DMS 273 (cell line): ENCODE measurements around the gene SORBS2.

Experiments used
- DNase-seq: peaks from one replicate; lab custom pipeline; 2025; ENCODE audit not compliant: unreplicated experiment; lab: John Stamatoyannopoulos, UW

The SORBS2 gene

GRCh38 chr4:185597532-185598188 is 214.3 kb downstream of the SORBS2 start:
- DNase-seq: peak; percentile 71

- peak; percentile 1 for DNase-seq
Observed at GRCh38 chr4:185592845-185593488, 219.0 kb downstream of the SORBS2 start.

GRCh38 chr4:185592438-185592837 is 219.6 kb downstream of the SORBS2 start:
- DNase-seq: no peak

GRCh38 chr4:185591679-185592141 is 220.3 kb downstream of the SORBS2 start:
- no peak for DNase-seq

- DNase-seq: no peak
Observed at GRCh38 chr4:185590982-185591381, 221.0 kb downstream of the SORBS2 start.

- no peak for DNase-seq
Observed at GRCh38 chr4:185589067-185589836, 222.7 kb downstream of the SORBS2 start.

GRCh38 chr4:185587427-185588161 is 224.4 kb downstream of the SORBS2 start:
- DNase-seq: no peak

GRCh38 chr4:185587030-185587426 is 225.0 kb downstream of the SORBS2 start:
- no peak for DNase-seq

GRCh38 chr4:185585211-185585610 is 226.8 kb downstream of the SORBS2 start:
- no peak for DNase-seq

GRCh38 chr4:185583813-185584212 is 228.2 kb downstream of the SORBS2 start:
- DNase-seq: no peak

GRCh38 chr4:185582651-185583400 is 229.2 kb downstream of the SORBS2 start:
- no peak for DNase-seq

- DNase-seq: no peak
Observed at GRCh38 chr4:185580699-185581098, 231.3 kb downstream of the SORBS2 start.

GRCh38 chr4:185578284-185578683 is 233.7 kb downstream of the SORBS2 start:
- DNase-seq: no peak

GRCh38 chr4:185576962-185577950 is 234.7 kb downstream of the SORBS2 start:
- DNase-seq: no peak

GRCh38 chr4:185576314-185576961 is 235.6 kb downstream of the SORBS2 start:
- DNase-seq: no peak

GRCh38 chr4:185573651-185574199 is 238.3 kb downstream of the SORBS2 start:
- DNase-seq: peak; percentile 60

- no peak for DNase-seq
Observed at GRCh38 chr4:185570727-185571126, 241.3 kb downstream of the SORBS2 start.
